Coronary artery (tissue), 2 donors: ENCODE data around the gene ADAMTS2.
A peak's percentile ranks its signal among the peaks of the same experiment; 100 is the strongest.

Source experiments
- DNase-seq: peaks from one replicate; pipeline ENCODE4 v3.0.0-alpha.2; 2017; ENCODE audit warnings: low spot score
- H3K27ac ChIP-seq, 2 donors: fragments of 200-600 bp; sonication (generic); one replicate each; pipeline ENCODE4 v1.5.1; 2016 to 2019
- H3K4me3 ChIP-seq: fragments of 200-600 bp; sonication (generic); 2 replicates; pipeline ENCODE4 v1.5.1; 2016; ENCODE audit warnings: mild to moderate bottlenecking, moderate library complexity
- CTCF ChIP-seq: fragments of 200-600 bp; sonication (generic); IDR thresholded peaks from one replicate; pipeline ENCODE4 v1.5.1; 2019; ENCODE audit warnings: antibody characterized with exemption

The ADAMTS2 gene

GRCh38 chr5:179170606-179171005 lies 174.7 kb downstream of the ADAMTS2 start:
- no peak for TF ChIP-seq CTCF
- no peak for DNase-seq
- Histone ChIP-seq H3K4me3 (no peak overlapping the region), H3K27ac (no peak overlapping the region)

GRCh38 chr5:179169836-179170235 lies 175.4 kb downstream of the ADAMTS2 start:
- no peak for DNase-seq
- no peak overlapping the region for H3K4me3 ChIP-seq
- TF ChIP-seq CTCF = no peak
- no peak overlapping the region for H3K27ac ChIP-seq

DNA sequence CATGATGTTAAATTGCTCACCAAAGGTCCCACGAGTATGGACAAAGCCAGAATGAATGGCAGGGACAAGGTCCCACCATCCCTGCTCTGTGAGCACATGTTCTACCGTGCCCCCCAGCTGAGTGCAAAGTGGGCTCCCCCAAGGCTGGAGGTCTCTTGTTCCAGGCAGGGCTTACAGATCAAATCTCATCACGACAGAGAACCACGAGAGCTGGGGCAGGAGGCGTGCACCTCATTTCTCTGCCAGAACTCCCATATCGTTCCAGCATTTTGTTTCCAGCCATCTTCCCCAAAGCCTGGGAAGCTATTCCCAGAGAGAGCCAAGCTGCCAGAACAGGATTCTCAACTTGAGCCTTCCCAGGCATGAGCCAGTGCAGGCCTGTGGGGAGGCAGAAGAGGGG lies 176.6 kb downstream of the ADAMTS2 start:
- TF ChIP-seq CTCF = no peak
- DNase-seq = no peak
- Histone ChIP-seq H3K27ac (no peak overlapping the region), H3K4me3 (no peak overlapping the region)

GRCh38 chr5:179167871-179168451 lies 177.3 kb downstream of the ADAMTS2 start:
- Histone ChIP-seq H3K27ac (no peak overlapping the region), H3K4me3 (peak overlapping the region; percentile 61)
- no peak for DNase-seq
- TF ChIP-seq CTCF = no peak

DNA sequence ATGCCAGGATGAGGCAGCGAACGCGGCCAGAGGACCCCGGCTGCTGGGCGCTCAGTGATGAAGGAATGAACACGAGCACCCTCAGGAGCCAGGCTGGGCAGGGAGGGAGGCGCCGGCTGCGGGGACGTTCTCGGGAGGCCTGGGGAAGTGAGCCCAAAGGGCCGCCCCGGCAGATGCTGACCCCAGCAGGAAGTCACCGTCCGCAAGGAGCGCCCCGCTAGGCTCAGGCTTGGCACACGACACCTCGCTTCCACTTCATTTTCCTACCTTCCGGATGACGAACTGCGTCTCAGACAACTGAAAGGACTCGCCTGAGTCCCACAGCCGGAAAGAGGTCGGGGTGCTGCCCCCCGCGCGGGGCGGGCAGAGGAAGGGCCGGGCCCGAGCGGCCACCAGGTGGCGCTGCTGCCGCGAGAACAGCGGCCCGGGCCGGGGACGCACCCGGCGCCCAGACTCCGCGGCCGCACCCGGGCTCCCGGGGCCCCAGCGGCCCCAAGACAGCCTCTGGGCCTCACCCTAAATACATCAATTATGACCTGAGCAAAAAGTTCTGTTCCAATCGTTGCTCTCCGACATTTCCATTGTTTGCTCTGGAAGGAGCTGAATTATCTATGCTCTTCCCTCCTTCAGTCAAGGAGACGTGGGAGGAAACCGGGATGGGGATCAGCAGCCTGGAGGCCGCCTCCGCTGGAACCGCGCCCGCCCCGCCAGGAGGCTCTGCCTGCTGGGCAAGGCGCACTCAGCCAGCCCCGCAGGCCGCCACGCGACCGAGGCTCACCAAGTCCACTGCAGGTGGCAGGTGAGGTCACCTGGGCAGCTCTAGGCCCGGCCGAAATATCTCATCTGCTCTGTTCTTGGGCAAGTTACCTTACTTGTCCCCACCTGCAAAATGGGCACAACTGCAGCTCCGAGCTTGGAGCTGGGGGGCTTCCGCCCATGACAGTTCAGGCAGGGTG lies 178.1 kb downstream of the ADAMTS2 start:
- TF ChIP-seq CTCF = peak; percentile 94
- H3K4me3 ChIP-seq = peak overlapping the region; percentile 61
- no peak overlapping the region for H3K27ac ChIP-seq
- DNase-seq = no peak

GRCh38 chr5:179166171-179166885 lies 178.9 kb downstream of the ADAMTS2 start:
- Histone ChIP-seq H3K27ac (no peak overlapping the region), H3K4me3 (peak overlapping the region; percentile 61)
- no peak for TF ChIP-seq CTCF
- no peak for DNase-seq
